Tibial nerve (tissue), 3 donors: ENCODE data around the gene SLC6A6.

Experiments used
- POLR2A ChIP-seq, 2 donors: fragments of 450-650 bp; IDR thresholded peaks; one replicate each; pipeline ENCODE4 v1.6.1; 2017; ENCODE audit warnings: antibody characterized with exemption in 2 of 2, mild to moderate bottlenecking in 2 of 2, moderate library complexity in 2 of 2
- TF ChIP-seq, protein P1 (sequence below), 5 experiments: fragments of 200-600 bp in 3 of 5; fragments of 450-650 bp in 2 of 5; sonication (generic) in 3 of 5; IDR thresholded peaks; one replicate each; pipeline ENCODE4 v1.5.1; 2016 to 2019; ENCODE audit warnings: antibody characterized with exemption in 5 of 5, mild to moderate bottlenecking in 3 of 5, moderate library complexity in 2 of 5

DNA sequence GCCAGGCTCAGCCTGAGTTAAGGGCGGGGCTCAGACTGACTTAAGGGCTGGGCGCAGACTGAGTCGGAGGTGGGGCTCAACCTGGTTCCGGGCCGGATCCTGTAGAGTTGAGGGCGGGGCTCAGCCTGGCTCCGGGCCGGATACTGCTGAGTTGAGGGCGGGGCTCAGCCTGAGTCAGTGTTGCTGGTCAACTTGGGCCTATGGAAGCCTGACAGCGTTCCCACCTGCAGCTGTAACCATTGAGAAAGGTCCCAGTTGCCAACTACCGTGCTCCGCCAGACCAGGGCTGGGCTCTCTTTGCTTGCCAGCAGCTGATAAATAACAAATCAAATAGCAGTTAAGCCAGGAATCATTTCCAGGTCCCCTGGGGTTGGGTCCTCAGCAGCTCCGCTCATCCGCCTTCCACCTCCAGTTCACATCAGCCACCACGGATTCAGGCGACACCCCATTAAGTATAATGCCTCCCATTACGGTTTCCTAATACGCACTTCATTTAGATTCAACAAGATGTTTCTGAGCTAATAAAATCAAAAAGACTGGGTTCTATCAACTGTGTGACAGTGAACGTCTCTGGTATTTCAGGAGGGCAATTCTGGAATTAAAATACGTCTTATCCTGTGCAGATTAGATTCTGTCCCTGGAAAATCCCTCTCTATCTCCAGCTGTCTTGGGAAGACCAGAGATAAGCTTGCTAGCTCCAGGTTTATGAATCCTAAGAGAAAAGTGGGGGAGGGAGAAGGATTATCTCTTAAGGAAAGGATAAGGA, 130.5 kb downstream of the SLC6A6 start:
- TF ChIP-seq, protein P1, sequence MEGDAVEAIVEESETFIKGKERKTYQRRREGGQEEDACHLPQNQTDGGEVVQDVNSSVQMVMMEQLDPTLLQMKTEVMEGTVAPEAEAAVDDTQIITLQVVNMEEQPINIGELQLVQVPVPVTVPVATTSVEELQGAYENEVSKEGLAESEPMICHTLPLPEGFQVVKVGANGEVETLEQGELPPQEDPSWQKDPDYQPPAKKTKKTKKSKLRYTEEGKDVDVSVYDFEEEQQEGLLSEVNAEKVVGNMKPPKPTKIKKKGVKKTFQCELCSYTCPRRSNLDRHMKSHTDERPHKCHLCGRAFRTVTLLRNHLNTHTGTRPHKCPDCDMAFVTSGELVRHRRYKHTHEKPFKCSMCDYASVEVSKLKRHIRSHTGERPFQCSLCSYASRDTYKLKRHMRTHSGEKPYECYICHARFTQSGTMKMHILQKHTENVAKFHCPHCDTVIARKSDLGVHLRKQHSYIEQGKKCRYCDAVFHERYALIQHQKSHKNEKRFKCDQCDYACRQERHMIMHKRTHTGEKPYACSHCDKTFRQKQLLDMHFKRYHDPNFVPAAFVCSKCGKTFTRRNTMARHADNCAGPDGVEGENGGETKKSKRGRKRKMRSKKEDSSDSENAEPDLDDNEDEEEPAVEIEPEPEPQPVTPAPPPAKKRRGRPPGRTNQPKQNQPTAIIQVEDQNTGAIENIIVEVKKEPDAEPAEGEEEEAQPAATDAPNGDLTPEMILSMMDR (IDR thresholded peaks at IDR 0.05): no peak
- TF ChIP-seq POLR2A (IDR thresholded peaks at IDR 0.05): no peak
